Astrocyte of the spinal cord (primary cell): ENCODE results near the gene BMPR1A.
"Not testable (repeated sequence)": the region's sequence is repeated elsewhere in the genome, so short reads cannot be mapped to it uniquely, and the experiment has no call there.

Experiments
- DNase-seq: peaks from one replicate; pipeline ENCODE4 v3.0.0; 2011; ENCODE audit warnings: low read depth, low spot score
- H3K4me3 ChIP-seq: 2 replicates; pipeline ENCODE4 v1.5.1; 2011; ENCODE audit warnings: low read depth, mild to moderate bottlenecking, low read length, moderate library complexity
- CTCF ChIP-seq: IDR thresholded peaks from 2 replicates; pipeline ENCODE4 v1.5.1; 2012; ENCODE audit warnings: low read depth, mild to moderate bottlenecking, low read length, inconsistent platforms
- in situ Hi-C: cut with HindIII; loops from 2 replicates; pipeline ENCODE4 v1.10.0; 2017; ENCODE audit warnings: low sequenced_read_pairs

Gene BMPR1A

DNA sequence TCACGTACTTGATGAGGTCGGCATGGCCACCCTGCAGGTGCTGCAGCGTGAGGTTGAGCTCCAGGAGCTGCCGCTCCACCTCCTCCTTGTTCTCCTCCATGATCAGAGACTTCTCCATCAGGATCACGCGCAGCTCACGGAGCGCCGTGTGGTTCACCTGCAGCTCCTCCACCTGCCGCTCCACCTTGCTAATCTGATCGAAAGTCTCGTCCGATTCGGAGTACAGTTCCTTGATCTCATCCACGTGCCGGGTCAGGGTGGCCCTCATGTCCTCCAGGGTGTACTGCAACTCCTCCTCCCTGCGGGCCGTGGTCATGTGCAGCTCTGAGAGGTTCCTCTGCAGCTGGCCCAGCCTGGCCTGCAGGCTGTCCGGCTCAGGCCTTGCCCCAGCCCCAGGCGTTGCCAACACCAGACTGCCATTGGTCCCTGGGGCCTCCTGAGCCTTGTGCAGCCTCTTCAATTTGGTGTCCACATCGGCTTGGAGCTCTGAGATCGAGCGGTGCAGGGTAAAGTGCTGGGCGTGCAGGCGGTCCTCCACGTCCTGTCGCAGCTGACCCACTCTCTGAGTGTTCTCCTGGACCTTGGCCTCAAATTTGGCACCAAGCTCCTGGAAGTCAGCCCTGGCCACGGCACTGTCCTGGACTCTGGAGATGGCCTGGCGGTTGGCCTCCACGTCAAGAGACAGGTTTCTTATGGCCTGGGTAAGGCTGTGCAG lies 187.1 kb downstream of the BMPR1A start:
- H3K4me3 ChIP-seq = no peak overlapping the region
- DNase-seq = no peak
- no peak for TF ChIP-seq CTCF
- in situ Hi-C loops = no loop called here

- in situ Hi-C loops = no loop called here
- no peak for DNase-seq
- no peak for TF ChIP-seq CTCF
- H3K4me3 ChIP-seq = no peak overlapping the region
These were observed 187.6 kb downstream of the BMPR1A start for GRCh38 chr10:86944031-86944419.

GRCh38 chr10:86944471-86944870 lies 188.1 kb downstream of the BMPR1A start:
- no peak for DNase-seq
- no peak overlapping the region for H3K4me3 ChIP-seq
- in situ Hi-C loops = no loop called here
- no peak for TF ChIP-seq CTCF

GRCh38 chr10:86944907-86945306 lies 188.5 kb downstream of the BMPR1A start:
- in situ Hi-C loops = no loop called here
- H3K4me3 ChIP-seq = no peak overlapping the region
- no peak for TF ChIP-seq CTCF
- no peak for DNase-seq

DNA sequence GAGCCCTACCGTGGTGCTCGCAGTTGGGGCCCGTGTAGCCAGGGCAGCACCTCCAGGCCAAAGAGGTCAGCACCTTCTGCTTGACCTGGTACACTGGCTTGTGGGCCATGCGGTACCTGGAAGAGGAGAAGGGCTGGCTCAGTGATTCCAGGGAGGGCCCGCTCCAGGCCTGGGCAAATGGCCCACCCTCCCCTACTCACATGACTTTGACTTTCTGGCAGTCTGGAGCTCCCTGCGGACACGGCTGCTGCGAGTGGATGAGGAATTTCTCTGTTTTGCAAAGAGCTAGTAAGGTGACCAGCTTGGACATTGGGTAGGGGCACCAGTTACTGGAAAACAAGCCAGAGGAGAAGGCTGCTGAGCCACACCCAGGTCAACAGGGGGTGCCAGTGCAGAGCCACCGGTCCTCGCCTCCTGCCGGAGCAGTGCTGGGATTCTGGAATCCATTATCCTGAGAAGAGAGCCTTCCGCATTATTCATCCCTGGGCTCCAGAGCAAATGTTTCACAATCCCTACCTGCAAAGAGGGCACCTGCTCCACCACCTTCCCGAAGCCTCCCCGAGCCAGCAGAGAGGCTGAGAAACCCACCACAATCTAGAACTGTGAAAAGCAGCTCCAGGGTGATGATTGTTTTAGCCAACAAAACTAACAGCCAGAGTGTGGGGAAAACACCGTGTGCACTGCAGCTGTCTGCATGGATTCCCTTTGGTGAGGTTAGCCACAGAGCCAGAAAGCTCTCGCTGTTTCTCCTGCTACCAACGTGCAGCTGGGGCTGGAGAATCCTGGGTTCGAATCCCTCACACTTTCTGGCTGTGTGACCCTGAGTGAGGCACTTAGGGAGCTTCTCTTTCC lies 189.2 kb downstream of the BMPR1A start:
- peak; percentile 30 for DNase-seq
- peak; percentile 41 for TF ChIP-seq CTCF
- in situ Hi-C loops = no loop called here
- H3K4me3 ChIP-seq = no peak overlapping the region

GRCh38 chr10:86946213-86947155 lies 190.1 kb downstream of the BMPR1A start:
- in situ Hi-C loops = no loop called here
- H3K4me3 ChIP-seq = no peak overlapping the region
- DNase-seq = no peak
- no peak for TF ChIP-seq CTCF

- in situ Hi-C loops, H3K4me3 ChIP-seq, DNase-seq: not testable (repeated sequence)
These were observed 191.4 kb downstream of the BMPR1A start for GRCh38 chr10:86947806-86948205.
